Activated T-cell treated with anti-CD3 and anti-CD28 coated beads for 4 hours (primary cell): ENCODE results near the gene NTM.
"Not testable (repeated sequence)": the region's sequence is repeated elsewhere in the genome, so short reads cannot be mapped to it uniquely, and the experiment has no call there.

ENCODE experiments used
- DNase-seq: peaks from one replicate; pipeline ENCODE4 v3.0.0-alpha.2; 2020

The NTM gene

DNA sequence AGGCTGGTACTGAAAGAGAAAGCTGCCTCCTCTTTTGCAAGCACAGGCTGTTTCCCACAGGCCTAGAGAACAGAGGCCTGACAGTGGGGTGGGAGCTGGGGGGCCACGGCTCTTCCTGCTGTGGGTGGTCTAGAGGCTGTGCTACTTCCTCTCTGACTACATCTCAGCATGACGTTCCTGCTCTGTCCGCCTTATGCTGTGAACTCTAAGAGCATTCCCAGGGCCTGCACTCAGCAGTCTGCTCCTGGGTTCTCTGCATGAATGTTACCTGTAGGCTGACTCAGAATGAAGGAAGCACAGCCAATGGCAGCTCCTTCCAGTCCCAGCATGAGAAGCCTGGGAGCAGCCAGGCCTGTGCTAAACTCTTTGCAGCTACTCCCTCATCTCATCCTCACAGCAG lies 534.3 kb downstream of the NTM start:
- DNase-seq = no peak

DNA sequence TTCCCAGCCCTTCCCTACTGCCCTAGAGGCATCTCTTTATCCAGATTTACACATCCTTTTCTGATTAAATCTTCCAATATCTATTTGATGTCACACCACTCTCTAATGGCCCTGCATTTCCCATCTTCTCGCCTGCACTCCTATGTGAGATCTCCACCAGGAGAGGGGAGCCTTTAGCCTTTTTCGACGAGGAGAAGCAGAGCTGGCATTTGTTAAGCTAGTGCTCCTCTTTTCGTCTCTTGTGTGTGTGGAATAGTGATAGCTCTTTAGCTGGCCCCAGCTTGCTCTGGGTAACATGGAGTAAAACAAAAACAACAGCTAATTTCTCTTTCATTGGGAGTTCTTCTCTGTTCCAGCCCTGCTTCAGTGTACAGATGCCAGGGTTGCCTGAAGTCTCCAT lies 536.5 kb downstream of the NTM start:
- DNase-seq = no peak

DNA sequence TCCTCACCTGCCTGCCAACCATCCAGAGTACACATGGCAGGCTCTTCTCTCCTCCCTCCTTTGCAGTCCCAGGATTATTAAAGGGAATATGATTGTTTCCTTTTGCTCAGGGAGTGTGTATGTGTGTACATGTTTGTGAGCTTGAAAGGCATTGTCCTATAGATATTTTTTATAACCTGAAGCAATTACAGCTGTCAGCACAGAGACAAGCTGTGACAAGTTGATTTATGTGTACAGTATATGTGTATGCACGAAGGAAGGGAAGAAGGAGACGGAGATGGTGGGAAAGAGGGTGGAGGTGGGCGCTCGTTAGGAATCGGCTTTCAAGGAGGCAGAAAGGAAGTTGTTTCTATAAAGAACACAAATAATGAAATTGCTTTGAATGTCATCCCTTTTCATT lies 537.0 kb downstream of the NTM start:
- DNase-seq = no peak

DNA sequence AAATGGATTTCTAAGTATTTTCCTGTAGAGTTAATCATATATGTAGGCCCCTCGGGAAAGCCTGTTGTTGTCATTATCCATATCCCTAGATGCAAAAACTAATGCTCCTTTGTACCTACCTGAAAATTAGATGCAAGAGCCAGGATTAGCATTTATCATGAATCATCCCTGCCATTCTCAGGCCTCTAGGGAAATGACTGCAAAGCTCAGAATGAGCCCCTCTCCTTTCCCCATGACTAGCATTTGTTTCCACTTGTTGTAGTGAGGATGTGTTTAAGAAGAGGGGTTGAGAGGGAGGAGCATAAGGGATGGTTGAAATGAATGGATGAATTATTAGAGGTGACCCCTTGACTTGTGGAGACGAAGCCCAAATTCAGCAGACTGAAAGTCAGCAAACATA lies 537.9 kb downstream of the NTM start:
- DNase-seq = no peak

- no peak for DNase-seq
Measured at GRCh38 chr11:131909426-131910177, 539.2 kb downstream of the NTM start.

- DNase-seq = no peak
Measured at GRCh38 chr11:131910178-131910522, 539.7 kb downstream of the NTM start.

DNA sequence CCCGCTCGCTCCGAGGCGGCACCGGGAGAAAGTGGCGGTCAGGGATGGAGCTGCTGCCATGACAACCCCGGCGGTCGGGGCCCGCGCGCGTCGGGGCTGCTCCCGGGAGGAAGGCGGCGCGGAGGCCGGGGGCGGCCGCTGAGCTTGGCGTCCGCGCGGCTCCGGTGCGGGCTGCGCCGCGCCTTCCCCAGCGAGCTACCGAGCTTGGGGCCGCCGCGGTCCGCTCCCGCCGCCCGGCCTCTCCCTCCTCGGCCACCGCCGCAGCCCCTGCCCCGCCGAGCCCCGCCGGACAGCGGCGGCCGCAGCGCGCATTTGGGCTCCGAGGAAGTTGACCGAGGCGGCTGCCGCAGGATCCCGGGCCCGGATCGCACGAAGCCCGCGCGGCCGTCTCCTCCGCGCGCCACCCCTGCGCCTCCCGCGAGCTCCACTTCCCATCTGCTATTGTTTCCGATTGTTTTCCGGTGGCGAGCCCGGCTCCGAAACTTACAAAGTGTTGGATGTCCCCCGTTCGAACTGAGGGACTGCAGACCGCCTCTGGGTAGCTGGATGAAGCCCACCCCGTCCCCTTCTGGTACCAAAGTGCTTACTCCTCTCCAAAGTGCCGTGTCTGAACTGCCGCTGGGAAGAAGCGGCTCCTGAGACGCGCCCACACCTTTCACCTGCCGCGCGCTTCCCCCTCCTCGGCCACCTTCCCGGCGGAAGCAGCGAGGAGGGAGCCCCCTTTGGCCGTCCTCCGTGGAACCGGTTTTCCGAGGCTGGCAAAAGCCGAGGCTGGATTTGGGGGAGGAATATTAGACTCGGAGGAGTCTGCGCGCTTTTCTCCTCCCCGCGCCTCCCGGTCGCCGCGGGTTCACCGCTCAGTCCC lies 540.3 kb downstream of the NTM start:
- no peak for DNase-seq

GRCh38 chr11:131911388-131912032 lies 541.1 kb downstream of the NTM start:
- not testable (repeated sequence) for DNase-seq

GRCh38 chr11:131912134-131912533 lies 541.7 kb downstream of the NTM start:
- DNase-seq = no peak

- no peak for DNase-seq
Measured at GRCh38 chr11:131913267-131913666, 542.9 kb downstream of the NTM start.

GRCh38 chr11:131914361-131914774 lies 544.0 kb downstream of the NTM start:
- DNase-seq = no peak

- no peak for DNase-seq
Measured at GRCh38 chr11:131916638-131917037, 546.2 kb downstream of the NTM start.

DNA sequence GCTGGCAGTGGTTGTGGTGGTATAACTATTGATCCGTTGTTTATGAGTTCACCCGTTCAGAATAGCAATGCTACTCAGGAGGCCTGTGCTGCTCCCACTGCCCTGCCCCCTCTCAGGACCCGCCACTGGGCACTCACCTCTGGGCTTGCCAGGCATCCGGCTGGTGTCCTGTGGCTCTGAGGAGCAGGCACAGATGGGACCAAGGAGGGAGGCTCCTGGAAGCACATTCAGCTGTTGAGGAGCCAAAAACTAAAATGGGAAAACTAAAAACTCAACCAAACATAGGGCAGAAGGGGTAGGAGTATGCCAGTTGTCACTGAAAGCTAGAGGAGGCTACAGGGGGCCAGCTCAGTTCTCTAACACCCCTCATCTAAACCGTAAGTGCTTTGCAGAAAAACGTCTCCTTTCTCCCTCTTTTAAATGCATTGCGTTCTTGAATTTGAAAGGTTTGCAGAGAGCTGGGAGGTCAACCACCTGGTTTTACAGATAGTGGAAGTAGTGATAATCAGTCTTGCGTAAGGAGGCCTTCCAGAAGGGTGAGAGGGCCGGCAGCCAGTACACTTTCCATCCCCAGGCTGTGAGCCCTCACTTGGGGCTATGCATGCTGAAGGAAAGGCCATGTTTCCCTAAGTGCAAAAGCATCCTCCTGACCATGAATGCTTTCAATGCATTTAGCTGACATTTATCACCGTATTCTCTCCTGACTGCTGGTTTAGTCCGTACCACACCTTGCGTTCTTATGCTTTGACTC lies 547.4 kb downstream of the NTM start:
- no peak for DNase-seq

DNA sequence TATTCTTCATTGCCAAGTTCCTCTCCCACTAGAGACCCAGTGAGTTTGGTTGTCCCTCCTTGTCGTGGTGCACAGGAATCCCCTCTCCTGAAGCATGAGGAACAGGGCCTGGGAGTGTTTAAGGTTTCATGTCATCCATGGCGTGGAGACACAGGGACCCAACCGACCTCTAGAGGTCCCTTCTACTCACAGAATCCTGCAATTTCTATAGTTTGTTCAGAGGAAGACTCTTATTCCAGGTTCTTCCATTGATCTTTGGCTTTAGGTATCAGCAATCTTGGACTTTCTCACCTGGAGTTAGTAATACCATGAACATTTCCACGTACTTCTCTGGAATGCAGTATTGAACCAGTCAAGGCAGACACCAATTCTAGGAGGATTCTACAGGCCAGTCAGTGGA lies 548.2 kb downstream of the NTM start:
- DNase-seq = no peak

GRCh38 chr11:131922220-131922619 lies 551.8 kb downstream of the NTM start:
- no peak for DNase-seq

DNA sequence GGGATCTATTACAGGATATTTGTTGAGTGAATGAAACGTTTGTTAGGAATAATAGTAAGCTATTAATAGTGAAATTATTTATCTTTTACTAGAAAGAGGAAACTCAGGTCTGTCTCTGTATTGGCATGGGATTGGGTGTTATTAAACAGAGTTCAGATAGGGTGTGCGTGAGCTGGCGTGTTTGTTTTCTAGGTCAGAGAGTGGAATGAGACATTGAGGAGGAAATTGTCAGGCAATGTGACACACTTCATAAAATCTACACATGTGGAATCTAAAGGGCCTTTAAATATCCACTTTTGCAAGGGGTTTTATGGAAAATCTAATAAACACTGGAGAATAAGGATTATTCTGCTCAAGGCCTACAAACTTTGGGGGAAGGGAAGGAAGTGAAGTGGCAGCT lies 552.9 kb downstream of the NTM start:
- DNase-seq = no peak

GRCh38 chr11:131924001-131924400 lies 553.6 kb downstream of the NTM start:
- DNase-seq = no peak

GRCh38 chr11:131924457-131925201 lies 554.2 kb downstream of the NTM start:
- DNase-seq = no peak

DNA sequence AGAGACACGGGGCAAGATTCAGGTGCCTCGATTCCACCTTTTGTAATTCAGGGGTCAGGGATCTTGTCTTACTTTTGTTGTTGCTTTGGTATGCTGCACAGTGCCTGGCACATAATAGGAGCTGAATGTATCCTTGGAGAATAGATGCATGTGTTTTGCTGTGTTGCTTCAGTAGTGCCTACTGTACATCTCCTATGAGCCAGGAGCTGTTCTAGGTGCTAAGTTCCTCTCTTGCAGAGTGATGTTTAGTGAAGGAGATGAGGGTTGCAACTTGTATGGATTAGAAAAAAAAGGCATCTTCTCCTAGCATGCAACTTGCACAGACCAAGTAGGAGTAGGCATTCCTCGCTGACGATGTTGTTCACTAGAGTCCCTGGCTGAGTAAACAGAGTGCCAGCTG lies 555.4 kb downstream of the NTM start:
- DNase-seq = no peak

GRCh38 chr11:131928992-131929391 lies 558.6 kb downstream of the NTM start:
- DNase-seq = no peak

DNA sequence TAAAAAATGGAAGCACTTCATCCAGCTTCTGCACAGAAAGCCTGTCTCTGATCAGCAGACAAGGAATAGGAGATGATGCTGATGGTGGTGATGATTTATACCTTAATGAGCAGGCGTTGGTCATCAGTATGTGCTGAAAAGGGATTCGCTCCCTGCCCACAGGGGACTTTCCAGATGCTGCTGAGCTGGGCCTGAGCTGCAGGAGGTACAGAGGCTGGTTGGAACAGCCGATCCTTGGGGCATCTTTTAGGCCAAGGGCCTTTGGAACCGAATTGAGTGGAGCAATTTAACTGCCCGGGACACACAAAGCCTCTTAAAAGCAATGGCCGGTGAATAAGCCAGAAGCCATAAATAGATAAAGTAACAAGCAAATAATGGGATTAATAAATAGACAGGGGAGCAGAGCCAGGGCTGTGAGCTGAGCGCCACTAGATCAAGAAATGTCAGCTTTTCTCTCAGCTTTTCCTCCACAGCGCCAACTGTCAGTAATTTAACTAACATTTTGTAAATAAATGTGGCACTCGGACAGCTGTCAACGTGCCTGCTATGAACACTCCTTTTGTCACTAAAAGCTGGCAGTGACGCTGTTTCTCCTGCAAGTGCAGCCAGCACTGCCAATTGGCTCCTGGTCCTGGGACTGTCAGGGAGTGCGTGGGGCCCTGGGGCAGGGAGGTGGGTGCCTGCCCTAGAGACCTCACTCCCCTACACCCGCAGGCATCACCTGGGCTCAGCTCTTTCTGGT lies 562.3 kb downstream of the NTM start:
- no peak for DNase-seq

- DNase-seq = no peak
Measured at GRCh38 chr11:131934006-131934405, 563.6 kb downstream of the NTM start.
